Hepatocyte (in vitro differentiated cells): ENCODE results near the gene IGIP.

Experiments
- EZH2phosphoT487 ChIP-seq: fragments of 200-600 bp; sonication (generic); IDR thresholded peaks from one replicate; pipeline ENCODE4 v1.6.1; 2018; ENCODE audit warnings: antibody characterized with exemption, mild to moderate bottlenecking, low read depth, moderate library complexity; ENCODE audit not compliant: unreplicated experiment, severe bottlenecking
- TF ChIP-seq, protein P1 (sequence below): fragments of 200-600 bp; sonication (generic); IDR thresholded peaks from 2 replicates; pipeline ENCODE4 v1.5.1; 2016; ENCODE audit warnings: antibody characterized with exemption, mild to moderate bottlenecking; ENCODE audit not compliant: poor library complexity

DNA sequence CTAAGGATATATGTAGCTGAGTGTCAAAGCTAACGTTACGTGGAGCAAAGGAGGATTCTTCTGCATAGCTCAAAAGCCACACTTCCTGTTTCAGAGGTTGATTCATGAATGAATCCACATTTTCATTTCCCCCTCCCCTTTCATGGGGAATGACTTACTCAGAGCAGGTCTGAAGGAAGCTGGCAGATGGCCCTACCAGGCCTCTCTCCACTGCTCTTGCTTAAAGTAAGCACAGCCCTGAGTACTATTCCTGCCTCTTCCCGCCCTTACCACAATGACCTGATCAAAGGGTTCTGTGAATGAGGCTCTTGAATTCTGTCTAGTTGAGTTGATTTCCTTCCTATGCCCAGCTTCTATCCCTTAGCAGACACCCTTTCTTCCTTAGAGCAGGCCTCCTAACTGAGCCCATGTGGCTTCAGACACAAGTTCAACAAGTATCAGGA, 6.3 kb downstream of the IGIP start:
- TF ChIP-seq, protein P1, sequence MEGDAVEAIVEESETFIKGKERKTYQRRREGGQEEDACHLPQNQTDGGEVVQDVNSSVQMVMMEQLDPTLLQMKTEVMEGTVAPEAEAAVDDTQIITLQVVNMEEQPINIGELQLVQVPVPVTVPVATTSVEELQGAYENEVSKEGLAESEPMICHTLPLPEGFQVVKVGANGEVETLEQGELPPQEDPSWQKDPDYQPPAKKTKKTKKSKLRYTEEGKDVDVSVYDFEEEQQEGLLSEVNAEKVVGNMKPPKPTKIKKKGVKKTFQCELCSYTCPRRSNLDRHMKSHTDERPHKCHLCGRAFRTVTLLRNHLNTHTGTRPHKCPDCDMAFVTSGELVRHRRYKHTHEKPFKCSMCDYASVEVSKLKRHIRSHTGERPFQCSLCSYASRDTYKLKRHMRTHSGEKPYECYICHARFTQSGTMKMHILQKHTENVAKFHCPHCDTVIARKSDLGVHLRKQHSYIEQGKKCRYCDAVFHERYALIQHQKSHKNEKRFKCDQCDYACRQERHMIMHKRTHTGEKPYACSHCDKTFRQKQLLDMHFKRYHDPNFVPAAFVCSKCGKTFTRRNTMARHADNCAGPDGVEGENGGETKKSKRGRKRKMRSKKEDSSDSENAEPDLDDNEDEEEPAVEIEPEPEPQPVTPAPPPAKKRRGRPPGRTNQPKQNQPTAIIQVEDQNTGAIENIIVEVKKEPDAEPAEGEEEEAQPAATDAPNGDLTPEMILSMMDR: no peak
- no peak for TF ChIP-seq EZH2phosphoT487
